ENCODE results near the gene CASKIN2. TPM values are rescaled to one million over a fixed set of nuclear protein-coding genes. Genes with fewer than 3 reads are reported as not detected.
A peak's percentile ranks its signal among the peaks of the same experiment; 100 is the strongest.

The CASKIN2 gene
- total RNA-seq, 1 donor from 2014 or later, result 5.7 TPM

DNA sequence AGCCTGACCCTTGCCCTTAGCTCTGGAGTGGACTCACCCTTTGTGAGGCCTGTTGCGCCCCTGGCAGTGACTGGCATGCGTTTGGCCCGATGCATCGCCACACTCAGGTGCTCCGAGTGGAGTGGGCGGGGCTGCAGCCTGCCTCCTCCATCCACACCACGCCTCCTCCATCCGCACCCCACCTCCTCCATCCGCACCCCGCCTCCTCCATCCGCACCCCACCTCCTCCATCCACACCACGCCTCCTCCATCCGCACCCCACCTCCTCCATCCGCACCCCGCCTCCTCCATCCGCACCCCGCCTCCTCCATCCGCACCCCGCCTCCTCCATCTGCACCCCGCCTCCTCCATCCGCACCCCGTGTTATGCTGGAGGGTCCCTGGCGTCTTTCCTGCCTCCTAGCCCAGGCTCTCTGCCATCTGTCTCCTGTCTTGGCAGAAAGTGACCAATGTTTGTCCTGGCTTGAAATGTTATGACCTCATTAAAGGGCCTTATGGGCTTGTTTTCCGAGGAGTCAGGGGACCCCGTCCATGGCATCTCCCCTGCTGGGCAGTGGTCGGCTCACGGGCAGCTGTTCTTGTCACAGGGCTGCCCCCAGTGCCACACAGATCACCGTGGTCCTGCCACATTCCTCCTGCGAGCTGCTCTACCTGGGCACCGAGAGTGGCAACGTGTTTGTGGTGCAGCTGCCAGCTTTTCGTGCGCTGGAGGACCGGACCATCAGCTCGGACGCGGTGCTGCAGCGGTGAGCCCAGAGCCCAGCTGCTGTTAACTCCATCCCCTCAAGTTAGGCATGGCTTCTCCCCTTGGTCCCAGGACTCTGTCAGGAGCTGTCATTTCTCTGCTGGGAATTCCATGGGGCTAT is 43.6 kb upstream of the CASKIN2 start:
- no peak for TF ChIP-seq EZH2phosphoT487 (IDR thresholded peaks at IDR 0.05)
- TF ChIP-seq CTCF (IDR thresholded peaks at IDR 0.05), result no peak
- no peak for TF ChIP-seq EZH2 (IDR thresholded peaks at IDR 0.05)
- Histone ChIP-seq H3K79me2 (ENCODE audit: low read depth) (no peaks in the 10 kb centered on the region), H3F3A (ENCODE audit: low read depth) (no peaks in the 10 kb centered on the region), H3K27ac (no peak overlapping the region), H3K9me3 (ENCODE audit: low read depth) (no peaks in the 10 kb centered on the region), H3K4me2 (no peak overlapping the region), H3K4me3 (no peak overlapping the region), H2AFZ (replicated peaks) (no peak overlapping the region), H3K9ac (no peak overlapping the region), H3K27me3 (no peaks in the 10 kb centered on the region), H4K20me1 (ENCODE audit: low read depth) (peaks cover 4% of the 10 kb centered on the region), H3K36me3 (no peaks in the 10 kb centered on the region), H3K4me1 (no peaks in the 10 kb centered on the region)
- H3K4me1 Mint-ChIP-seq, result peaks cover 2% of the 10 kb centered on the region
- peaks cover 3% of the 10 kb centered on the region for H3K27me3 Mint-ChIP-seq (ENCODE audit: insufficient read depth, low read depth)
- DNase-seq (ENCODE audit: low spot score), result no peak
- no peak overlapping the region for H3K4me3 Mint-ChIP-seq
- H3K9me3 Mint-ChIP-seq, result no peaks in the 10 kb centered on the region
- H3K36me3 Mint-ChIP-seq, result no peaks in the 10 kb centered on the region
- no peak overlapping the region for H3K27ac Mint-ChIP-seq

DNA sequence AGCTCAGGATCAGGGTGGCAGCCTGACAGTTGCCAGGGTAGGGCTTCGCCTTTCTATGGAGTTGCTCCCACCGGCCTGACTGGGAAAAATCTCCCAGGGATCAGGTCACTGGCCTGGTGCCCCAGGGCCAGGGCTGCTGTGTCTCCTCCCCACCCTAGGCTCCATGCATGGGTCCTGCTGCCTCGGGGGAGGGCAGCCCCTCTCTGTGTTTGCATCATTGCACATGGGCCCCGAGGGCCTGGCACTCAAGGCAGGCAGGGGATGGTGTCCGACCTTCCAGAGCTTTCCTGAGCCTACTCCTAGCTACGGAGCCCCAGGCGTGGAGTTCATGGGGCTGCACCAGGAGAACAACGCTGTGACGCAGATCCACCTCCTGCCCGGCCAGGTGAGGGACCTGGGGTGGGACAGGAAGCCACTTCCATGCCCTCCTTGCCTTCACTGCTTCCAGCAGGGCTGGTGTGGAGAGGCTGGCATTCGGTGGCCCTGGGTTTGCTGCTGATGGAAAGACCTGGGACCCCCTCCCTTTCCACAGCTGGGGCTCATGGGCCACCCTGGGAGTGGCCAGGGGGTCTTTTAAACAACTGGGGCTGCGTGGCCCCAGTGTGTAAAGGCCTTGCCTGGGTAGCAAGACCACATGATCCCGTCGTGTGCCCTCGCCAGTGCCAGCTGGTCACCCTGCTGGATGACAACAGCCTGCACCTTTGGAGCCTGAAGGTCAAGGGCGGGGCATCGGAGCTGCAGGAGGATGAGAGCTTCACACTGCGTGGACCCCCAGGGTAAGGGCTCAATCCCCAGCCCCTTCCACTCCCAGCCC is 42.7 kb upstream of the CASKIN2 start:
- Histone ChIP-seq H3K27me3 (no peaks in the 10 kb centered on the region), H3K4me1 (peaks cover 2% of the 10 kb centered on the region), H2AFZ (replicated peaks) (no peak overlapping the region), H3F3A (ENCODE audit: low read depth) (no peaks in the 10 kb centered on the region), H3K9ac (no peak overlapping the region), H3K36me3 (no peaks in the 10 kb centered on the region), H3K9me3 (ENCODE audit: low read depth) (no peaks in the 10 kb centered on the region), H4K20me1 (ENCODE audit: low read depth) (peaks cover 4% of the 10 kb centered on the region), H3K27ac (no peak overlapping the region), H3K79me2 (ENCODE audit: low read depth) (no peaks in the 10 kb centered on the region), H3K4me3 (no peak overlapping the region), H3K4me2 (no peak overlapping the region)
- Mint-ChIP-seq H3K4me1 (peaks cover 8% of the 10 kb centered on the region), H3K4me3 (no peak overlapping the region), H3K27me3 (ENCODE audit: insufficient read depth, low read depth) (peaks cover 6% of the 10 kb centered on the region), H3K36me3 (no peaks in the 10 kb centered on the region), H3K27ac (no peak overlapping the region), H3K9me3 (no peaks in the 10 kb centered on the region)
- no peak for TF ChIP-seq EZH2 (IDR thresholded peaks at IDR 0.05)
- TF ChIP-seq EZH2phosphoT487 (IDR thresholded peaks at IDR 0.05), result no peak
- no peak for TF ChIP-seq CTCF (IDR thresholded peaks at IDR 0.05)
- DNase-seq (ENCODE audit: low spot score), result no peak

DNA sequence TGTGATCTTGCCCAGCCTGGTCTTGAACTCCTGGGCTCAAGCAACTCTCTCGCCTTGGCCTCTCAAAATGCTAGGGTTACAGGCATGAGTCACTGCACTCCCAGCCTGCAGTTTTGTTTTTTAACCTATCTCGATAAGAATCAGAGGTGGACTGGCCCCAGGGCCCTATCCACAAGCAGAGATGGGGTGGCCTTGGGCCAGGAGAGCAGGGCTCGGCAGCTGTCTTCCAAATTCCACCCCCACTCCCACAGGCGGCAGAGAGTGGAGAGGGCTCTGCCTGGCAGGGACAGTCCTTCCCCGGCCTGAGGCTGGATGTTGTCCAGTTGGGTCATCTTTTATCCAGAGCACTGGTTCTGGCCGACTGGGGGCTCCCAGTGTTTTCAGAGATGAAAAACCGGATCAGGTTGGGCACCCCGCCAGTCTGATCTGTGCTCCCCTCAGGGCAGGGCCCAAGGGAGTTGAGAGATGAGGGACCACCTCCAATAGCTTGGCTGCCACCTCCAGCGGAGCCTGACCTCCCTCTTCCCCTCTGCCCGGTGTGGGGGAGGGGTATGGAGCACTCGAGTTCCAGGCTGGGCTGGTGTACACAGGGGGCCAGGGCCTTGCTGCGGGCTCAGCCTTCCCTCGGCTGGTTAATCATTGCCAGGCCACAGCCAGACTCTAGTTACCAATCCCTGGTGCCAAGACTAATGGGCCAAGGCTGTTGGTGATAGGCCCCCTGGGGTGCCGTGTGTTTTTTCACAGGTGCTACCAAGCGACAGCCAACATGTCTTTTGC is 41.9 kb upstream of the CASKIN2 start:
- H3K27ac Mint-ChIP-seq, result no peak overlapping the region
- no peaks in the 10 kb centered on the region for H3K9me3 ChIP-seq (ENCODE audit: low read depth)
- no peaks in the 10 kb centered on the region for H3K36me3 ChIP-seq
- peaks cover 14% of the 10 kb centered on the region for H3K4me1 Mint-ChIP-seq
- peaks cover 4% of the 10 kb centered on the region for H4K20me1 ChIP-seq (ENCODE audit: low read depth)
- no peaks in the 10 kb centered on the region for H3F3A ChIP-seq (ENCODE audit: low read depth)
- H3K27me3 ChIP-seq, result no peaks in the 10 kb centered on the region
- H3K27me3 Mint-ChIP-seq (ENCODE audit: insufficient read depth, low read depth), result peaks cover 6% of the 10 kb centered on the region
- H3K27ac ChIP-seq, result peak overlapping the region; percentile 29
- no peak overlapping the region for H3K4me3 Mint-ChIP-seq
- no peak overlapping the region for H2AFZ ChIP-seq (replicated peaks)
- H3K36me3 Mint-ChIP-seq, result no peaks in the 10 kb centered on the region
- H3K79me2 ChIP-seq (ENCODE audit: low read depth), result no peaks in the 10 kb centered on the region
- H3K4me3 ChIP-seq, result no peak overlapping the region
- peaks cover 9% of the 10 kb centered on the region for H3K4me1 ChIP-seq
- no peak overlapping the region for H3K4me2 ChIP-seq
- DNase-seq (ENCODE audit: low spot score), result no peak
- TF ChIP-seq EZH2 (IDR thresholded peaks at IDR 0.05) (no peak), CTCF (IDR thresholded peaks at IDR 0.05) (no peak), EZH2phosphoT487 (IDR thresholded peaks at IDR 0.05) (no peak)
- H3K9me3 Mint-ChIP-seq, result no peaks in the 10 kb centered on the region
- no peak overlapping the region for H3K9ac ChIP-seq

Measured in neural progenitor cell (in vitro differentiated cells).